Activated naive CD4-positive, alpha-beta T cell (primary cell): ENCODE results near the gene S100PBP.
"Not testable (repeated sequence)": the region's sequence is repeated elsewhere in the genome, so short reads cannot be mapped to it uniquely, and the experiment has no call there.

Experiments used
- DNase-seq, 4 experiments: peaks; one replicate each; lab custom pipeline; 2025; lab: John Stamatoyannopoulos, UW

S100PBP gene

DNA sequence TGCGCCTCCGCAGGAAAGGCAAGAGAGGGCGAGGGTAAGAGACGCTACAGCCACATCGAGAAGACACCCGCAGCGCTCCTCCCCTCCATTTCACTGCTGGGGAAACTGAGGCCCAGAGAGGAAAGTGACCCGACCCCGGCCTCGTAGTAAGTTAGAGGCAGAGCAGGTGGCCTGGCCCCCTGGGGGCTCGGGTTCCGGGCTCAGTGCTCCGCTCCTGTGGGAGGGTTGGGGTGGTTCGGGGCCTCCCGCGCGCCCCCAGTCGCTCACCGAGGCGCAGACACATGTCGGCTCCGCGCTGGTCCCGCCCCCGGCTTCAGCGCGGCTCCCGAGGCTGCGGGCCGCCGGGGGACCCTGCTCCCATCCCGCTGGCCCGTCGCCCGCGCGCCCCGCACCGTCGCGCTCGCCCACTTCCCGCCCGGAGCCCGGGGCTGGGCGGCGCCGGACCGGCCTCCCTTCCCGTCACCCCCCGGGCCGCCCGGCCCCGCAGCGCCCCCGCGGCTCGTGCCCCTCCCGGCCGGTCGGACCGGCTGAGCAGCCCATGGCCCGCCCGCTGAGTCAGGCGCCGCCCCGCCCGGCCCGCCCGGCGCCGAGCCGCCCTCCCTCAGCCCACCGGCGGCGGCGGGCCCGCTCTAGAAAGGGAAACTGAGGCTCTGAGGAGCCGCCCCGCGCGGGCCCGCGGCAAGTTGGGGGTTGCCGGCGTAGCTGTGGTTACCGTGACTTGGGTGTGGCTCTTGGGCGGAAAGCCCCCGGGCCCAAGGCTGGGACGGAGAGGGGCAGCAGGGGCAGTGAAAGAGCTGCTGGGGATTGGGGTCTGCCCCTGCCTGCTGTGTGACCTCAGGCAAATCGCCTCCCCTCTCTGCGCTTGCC lies 83.7 kb downstream of the S100PBP start, which contains the start of gene TMEM54:
Gene TMEM54, minus strand, starts transcription at position 434 of the 867 bp plus-strand sequence. Its CDS starts 151 bp downstream, at position 283.
- DNase-seq = no peak

DNA sequence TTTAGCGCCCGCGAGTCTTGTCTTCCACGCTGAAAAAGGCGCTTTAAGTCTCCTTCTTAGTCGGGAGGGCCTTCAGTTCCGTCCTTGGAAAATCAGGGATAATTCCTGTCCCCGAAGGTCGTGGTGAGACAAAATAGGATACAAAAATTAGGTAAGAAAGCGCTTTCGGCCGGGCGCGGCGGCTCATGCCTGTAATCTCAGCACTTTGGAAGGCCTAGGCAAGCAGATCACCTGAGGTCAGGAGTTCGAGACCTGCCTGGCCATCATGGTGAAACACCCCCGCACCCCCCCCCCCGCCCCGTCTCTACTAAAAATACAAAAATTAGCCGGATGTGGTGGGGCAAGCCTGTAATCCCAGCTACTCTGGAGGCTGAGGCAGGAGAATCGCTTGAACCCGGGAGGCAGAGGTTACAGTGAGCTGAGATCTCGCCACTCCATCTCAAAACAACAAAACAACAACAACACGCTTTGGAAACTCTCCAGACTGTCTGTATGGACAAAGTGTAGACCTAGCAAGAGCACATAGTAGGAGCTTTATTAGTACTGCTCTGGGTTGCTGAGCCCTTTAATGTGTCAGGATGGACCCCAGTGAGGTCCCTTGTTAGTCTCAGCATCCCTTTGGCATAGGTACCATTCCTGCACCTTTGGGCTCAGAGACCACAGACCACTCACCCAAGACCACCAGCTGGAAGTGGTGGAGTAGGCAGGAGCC lies 84.5 kb downstream of the S100PBP start:
- no peak for DNase-seq

DNA sequence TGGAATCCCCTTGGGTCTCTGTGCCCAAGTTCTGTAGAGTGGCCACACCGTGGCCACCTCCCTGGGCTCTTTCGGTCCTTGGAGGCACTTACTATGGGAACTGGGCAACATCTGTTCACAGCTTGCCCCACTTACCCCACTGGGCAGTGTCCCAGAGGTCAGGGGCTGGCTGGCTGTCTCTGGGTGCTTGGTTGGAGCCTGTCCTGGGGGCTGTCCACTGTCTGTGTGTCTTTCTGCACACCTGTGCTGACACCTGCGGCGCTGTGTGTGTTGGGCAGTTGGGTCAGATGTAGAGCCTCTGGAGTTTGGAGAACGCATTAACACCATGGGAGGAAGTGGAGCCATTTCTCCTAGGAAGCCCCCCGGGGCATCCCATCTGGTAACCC lies 85.1 kb downstream of the S100PBP start:
- no peak for DNase-seq

DNA sequence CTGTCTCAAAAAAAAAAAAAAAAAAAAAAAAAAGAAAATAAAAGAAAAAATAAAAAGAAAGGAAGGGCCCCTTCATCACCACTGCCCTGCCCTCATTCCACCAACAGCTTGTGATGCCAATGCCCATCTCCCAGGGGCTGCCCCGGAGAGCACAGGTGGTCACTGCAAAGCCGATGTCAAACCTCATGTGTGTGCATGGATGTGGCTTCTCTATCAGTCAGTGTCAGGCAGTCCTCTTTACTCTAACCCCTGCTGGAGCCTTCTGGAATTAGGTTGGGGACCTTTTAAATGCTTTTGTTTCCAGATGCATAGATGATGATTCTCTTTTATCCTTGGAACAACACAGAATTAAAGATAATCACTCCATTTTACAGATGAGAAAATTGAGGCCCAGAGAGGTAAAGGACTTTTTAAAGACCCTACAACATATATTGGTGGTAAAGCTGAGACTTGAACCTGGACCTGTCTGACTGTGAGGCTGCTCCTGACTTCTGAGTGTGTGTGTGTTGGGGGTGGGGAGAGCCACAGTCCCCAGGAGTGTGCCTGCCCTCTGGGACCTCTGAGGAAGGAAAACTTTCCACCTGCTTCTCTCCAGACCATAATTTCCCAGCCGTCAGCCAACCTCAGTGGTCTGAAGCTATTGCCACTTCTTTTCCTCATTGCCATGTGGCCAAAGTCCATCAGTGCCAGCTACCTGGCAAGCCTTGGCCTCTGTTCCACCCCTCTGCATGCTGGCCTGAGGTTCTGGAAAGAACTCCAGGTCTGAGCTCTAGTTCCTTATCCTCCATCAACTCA lies 86.7 kb downstream of the S100PBP start:
- no peak for DNase-seq

GRCh38 chr1:32904797-32905196 lies 87.3 kb downstream of the S100PBP start:
- DNase-seq = no peak

DNA sequence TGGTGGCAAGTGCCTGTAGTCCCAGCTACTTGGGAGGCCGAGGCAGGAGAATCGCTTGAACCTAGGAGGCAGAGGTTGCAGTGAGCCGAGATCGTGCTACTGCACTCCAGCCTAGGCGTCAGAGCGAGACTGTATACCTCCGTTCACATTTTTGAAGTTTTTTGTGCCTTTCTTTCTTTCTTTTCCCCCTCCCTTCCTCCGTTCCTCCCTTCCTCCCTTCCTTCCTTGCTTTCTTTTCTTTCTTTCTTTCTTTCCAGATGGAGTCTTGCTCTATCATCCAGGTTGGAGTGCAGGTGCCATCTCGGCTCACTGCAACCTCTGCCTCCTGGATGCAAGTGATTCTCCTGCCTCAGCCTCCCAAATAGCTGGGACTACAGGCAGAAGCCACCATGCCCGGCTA lies 88.1 kb downstream of the S100PBP start:
- not testable (repeated sequence) for DNase-seq

GRCh38 chr1:32906654-32907053 lies 89.2 kb downstream of the S100PBP start:
- no peak for DNase-seq

GRCh38 chr1:32907435-32907834 lies 90.0 kb downstream of the S100PBP start:
- DNase-seq = no peak
